DOHH2 (cell line): ENCODE results near the gene RRAS2.

Source experiments
- H3F3A ChIP-seq: fragments of 200-600 bp; sonication (generic), shearing (Covaris generic); 2 replicates; pipeline ENCODE4 v1.6.0; 2016; ENCODE audit warnings: antibody characterized with exemption, mild to moderate bottlenecking; ENCODE audit not compliant: control insufficient read depth, insufficient read depth
- H3K27ac ChIP-seq: fragments of 200-600 bp; sonication (generic); 2 replicates; pipeline ENCODE4 v1.5.1; 2014; ENCODE audit warnings: low read depth, mild to moderate bottlenecking, low read length, moderate library complexity
- H3K27me3 ChIP-seq: fragments of 200-600 bp; sonication (generic); 2 replicates; pipeline ENCODE4 v1.6.1; 2014; ENCODE audit warnings: mild to moderate bottlenecking, low read length, mixed read lengths; ENCODE audit not compliant: control insufficient read depth
- H3K36me3 ChIP-seq: fragments of 200-600 bp; sonication (generic); 2 replicates; pipeline ENCODE4 v1.6.1; 2014; ENCODE audit warnings: mild to moderate bottlenecking, low read length, moderate library complexity, mixed read lengths; ENCODE audit not compliant: control insufficient read depth
- H3K4me1 ChIP-seq: fragments of 200-600 bp; sonication (generic); 2 replicates; pipeline ENCODE4 v1.6.1; 2014; ENCODE audit warnings: mild to moderate bottlenecking, low read length, mixed read lengths; ENCODE audit not compliant: control insufficient read depth
- H3K4me2 ChIP-seq: fragments of 200-600 bp; sonication (generic); 2 replicates; pipeline ENCODE4 v1.6.0; 2014; ENCODE audit warnings: mild to moderate bottlenecking, low read length, moderate library complexity
- H3K4me3 ChIP-seq: fragments of 200-600 bp; sonication (generic); 2 replicates; pipeline ENCODE4 v1.5.1; 2014; ENCODE audit warnings: mild to moderate bottlenecking, low read length, mixed read lengths
- H3K79me2 ChIP-seq: fragments of 200-600 bp; sonication (generic); 2 replicates; pipeline ENCODE4 v1.6.1; 2014; ENCODE audit warnings: mild to moderate bottlenecking, low read length, mixed read lengths; ENCODE audit not compliant: control insufficient read depth
- H3K9me2 ChIP-seq: fragments of 200-600 bp; sonication (generic); replicated peaks from 2 replicates; pipeline ENCODE4 v1.6.1; 2014; ENCODE audit warnings: mild to moderate bottlenecking, low read length, mixed read lengths; ENCODE audit not compliant: control insufficient read depth
- H3K9me3 ChIP-seq: fragments of 200-600 bp; sonication (generic); 2 replicates; pipeline ENCODE4 v1.6.1; 2014; ENCODE audit warnings: antibody characterized with exemption, low read length, mixed read lengths; ENCODE audit not compliant: control insufficient read depth, insufficient read depth
- H4K20me1 ChIP-seq: fragments of 200-600 bp; sonication (generic); 2 replicates; pipeline ENCODE4 v1.6.0; 2014; ENCODE audit warnings: low read depth, mild to moderate bottlenecking, antibody characterized with exemption, low read length, moderate library complexity; ENCODE audit not compliant: control insufficient read depth, insufficient read depth
- EZH2phosphoT487 ChIP-seq: fragments of 200-600 bp; sonication (generic); IDR thresholded peaks from 2 replicates; pipeline ENCODE4 v1.6.1; 2017; ENCODE audit warnings: borderline replicate concordance, mild to moderate bottlenecking, antibody characterized with exemption, low read length, moderate library complexity, mixed read lengths
- TF ChIP-seq, protein P1 (sequence below): fragments of 200-600 bp; sonication (generic); IDR thresholded peaks from one replicate; pipeline ENCODE4 v1.5.1; 2014; ENCODE audit warnings: antibody characterized with exemption, mild to moderate bottlenecking, low read depth, low read length; ENCODE audit not compliant: poor library complexity, severe bottlenecking

The RRAS2 gene

GRCh38 chr11:14369598-14369997 lies 10.6 kb upstream of the RRAS2 start:
- no peak overlapping the region for H3K27ac ChIP-seq
- no peaks in the 10 kb centered on the region for H3K9me3 ChIP-seq
- H3K4me1 ChIP-seq = peaks cover 26% of the 10 kb centered on the region
- no peaks in the 10 kb centered on the region for H4K20me1 ChIP-seq
- no peak for TF ChIP-seq EZH2phosphoT487
- TF ChIP-seq, protein P1, sequence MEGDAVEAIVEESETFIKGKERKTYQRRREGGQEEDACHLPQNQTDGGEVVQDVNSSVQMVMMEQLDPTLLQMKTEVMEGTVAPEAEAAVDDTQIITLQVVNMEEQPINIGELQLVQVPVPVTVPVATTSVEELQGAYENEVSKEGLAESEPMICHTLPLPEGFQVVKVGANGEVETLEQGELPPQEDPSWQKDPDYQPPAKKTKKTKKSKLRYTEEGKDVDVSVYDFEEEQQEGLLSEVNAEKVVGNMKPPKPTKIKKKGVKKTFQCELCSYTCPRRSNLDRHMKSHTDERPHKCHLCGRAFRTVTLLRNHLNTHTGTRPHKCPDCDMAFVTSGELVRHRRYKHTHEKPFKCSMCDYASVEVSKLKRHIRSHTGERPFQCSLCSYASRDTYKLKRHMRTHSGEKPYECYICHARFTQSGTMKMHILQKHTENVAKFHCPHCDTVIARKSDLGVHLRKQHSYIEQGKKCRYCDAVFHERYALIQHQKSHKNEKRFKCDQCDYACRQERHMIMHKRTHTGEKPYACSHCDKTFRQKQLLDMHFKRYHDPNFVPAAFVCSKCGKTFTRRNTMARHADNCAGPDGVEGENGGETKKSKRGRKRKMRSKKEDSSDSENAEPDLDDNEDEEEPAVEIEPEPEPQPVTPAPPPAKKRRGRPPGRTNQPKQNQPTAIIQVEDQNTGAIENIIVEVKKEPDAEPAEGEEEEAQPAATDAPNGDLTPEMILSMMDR = no peak
- H3K9me2 ChIP-seq = no peaks in the 10 kb centered on the region
- H3K79me2 ChIP-seq = no peaks in the 10 kb centered on the region
- peak overlapping the region; percentile 66 for H3K4me2 ChIP-seq
- H3F3A ChIP-seq = no peaks in the 10 kb centered on the region
- peak overlapping the region; percentile 29 for H3K4me3 ChIP-seq
- H3K27me3 ChIP-seq = no peaks in the 10 kb centered on the region
- no peaks in the 10 kb centered on the region for H3K36me3 ChIP-seq

DNA sequence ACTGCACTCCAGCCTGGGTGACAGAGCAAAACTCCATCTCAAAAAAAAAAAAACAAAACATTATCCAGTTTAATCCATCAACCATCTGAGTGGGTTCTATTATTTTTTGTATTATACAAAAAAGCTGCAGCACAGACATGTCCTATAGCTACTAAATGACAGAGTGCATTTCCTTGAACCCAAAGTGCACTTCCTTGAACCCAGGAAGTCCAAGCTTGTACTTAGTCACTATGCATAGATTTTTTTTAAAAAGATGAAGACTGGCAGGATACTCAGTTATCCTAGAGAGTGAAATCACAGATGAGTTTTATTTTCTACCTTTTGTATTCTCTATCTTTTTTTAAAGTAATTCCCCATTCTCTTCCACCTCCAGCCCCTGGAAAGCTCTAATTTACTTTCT lies 8.0 kb upstream of the RRAS2 start:
- Histone ChIP-seq H3K4me3 (no peak overlapping the region), H3K27me3 (no peaks in the 10 kb centered on the region), H3K9me2 (no peaks in the 10 kb centered on the region), H3K79me2 (no peaks in the 10 kb centered on the region), H3K27ac (no peak overlapping the region), H3K9me3 (no peaks in the 10 kb centered on the region), H3K36me3 (no peaks in the 10 kb centered on the region), H4K20me1 (no peaks in the 10 kb centered on the region), H3K4me1 (peaks cover 26% of the 10 kb centered on the region), H3K4me2 (no peak overlapping the region), H3F3A (no peaks in the 10 kb centered on the region)
- TF ChIP-seq EZH2phosphoT487 = no peak
- TF ChIP-seq, protein P1 = no peak

GRCh38 chr11:14364322-14364721 lies 5.3 kb upstream of the RRAS2 start:
- H3K79me2 ChIP-seq = no peaks in the 10 kb centered on the region
- no peak overlapping the region for H3K4me3 ChIP-seq
- H3K4me1 ChIP-seq = peaks cover 13% of the 10 kb centered on the region
- H3K9me2 ChIP-seq = no peaks in the 10 kb centered on the region
- H3K4me2 ChIP-seq = no peak overlapping the region
- TF ChIP-seq, protein P1 = no peak
- no peak for TF ChIP-seq EZH2phosphoT487
- no peaks in the 10 kb centered on the region for H3K36me3 ChIP-seq
- H3K27me3 ChIP-seq = no peaks in the 10 kb centered on the region; the same call in 1 of the 2 replicates
- H3F3A ChIP-seq = no peaks in the 10 kb centered on the region; the same call in 1 of the 2 replicates
- no peak overlapping the region for H3K27ac ChIP-seq
- H4K20me1 ChIP-seq = no peaks in the 10 kb centered on the region
- H3K9me3 ChIP-seq = no peaks in the 10 kb centered on the region
